Stimulated activated naive CD8-positive, alpha-beta T cell treated with anti-CD3 and anti-CD28 coated beads, Interleukin-15, Interleukin-2, amounts not matched to agents 100 ng/mL and 50 ng/mL, for 24 hours (primary cell): ENCODE data around the gene P2RY6.

Experiments used
- H3K27ac Mint-ChIP-seq: one replicate; pipeline ENCODE4 v1.8.0; 2021; ENCODE audit warnings: mild to moderate bottlenecking, mixed read lengths
- H3K27me3 Mint-ChIP-seq: one replicate; pipeline ENCODE4 v1.8.0; 2021; ENCODE audit warnings: mixed read lengths
- H3K36me3 Mint-ChIP-seq: one replicate; pipeline ENCODE4 v1.8.0; 2021; ENCODE audit warnings: low read depth, mixed read lengths
- H3K4me1 Mint-ChIP-seq: one replicate; pipeline ENCODE4 v1.8.0; 2021; ENCODE audit warnings: low read depth, mixed read lengths
- H3K4me3 Mint-ChIP-seq: one replicate; pipeline ENCODE4 v1.8.0; 2021; ENCODE audit warnings: mild to moderate bottlenecking, mixed read lengths
- H3K9me3 Mint-ChIP-seq: one replicate; pipeline ENCODE4 v1.8.0; 2021; ENCODE audit warnings: mixed read lengths

Gene P2RY6

GRCh38 chr11:73291196-73291595 is 19.1 kb downstream of the P2RY6 start:
- Mint-ChIP-seq H3K27ac (no peak overlapping the region), H3K4me3 (no peak overlapping the region), H3K36me3 (no peaks in the 10 kb centered on the region), H3K27me3 (peaks cover 3% of the 10 kb centered on the region), H3K4me1 (peaks cover 21% of the 10 kb centered on the region), H3K9me3 (no peaks in the 10 kb centered on the region)

- H3K9me3 Mint-ChIP-seq: no peaks in the 10 kb centered on the region
- peaks cover 3% of the 10 kb centered on the region for H3K27me3 Mint-ChIP-seq
- H3K36me3 Mint-ChIP-seq: no peaks in the 10 kb centered on the region
- H3K4me1 Mint-ChIP-seq: peaks cover 21% of the 10 kb centered on the region
- no peak overlapping the region for H3K27ac Mint-ChIP-seq
- H3K4me3 Mint-ChIP-seq: no peak overlapping the region
Measured at GRCh38 chr11:73291781-73292524, 19.8 kb downstream of the P2RY6 start.

GRCh38 chr11:73292525-73292894 is 20.4 kb downstream of the P2RY6 start:
- Mint-ChIP-seq H3K4me1 (peaks cover 21% of the 10 kb centered on the region), H3K27me3 (peaks cover 3% of the 10 kb centered on the region), H3K27ac (no peak overlapping the region), H3K4me3 (no peak overlapping the region), H3K36me3 (no peaks in the 10 kb centered on the region), H3K9me3 (no peaks in the 10 kb centered on the region)

GRCh38 chr11:73293356-73293936 is 21.3 kb downstream of the P2RY6 start:
- Mint-ChIP-seq H3K27ac (no peak overlapping the region), H3K27me3 (peaks cover 11% of the 10 kb centered on the region), H3K4me1 (peaks cover 14% of the 10 kb centered on the region), H3K4me3 (no peak overlapping the region), H3K36me3 (no peaks in the 10 kb centered on the region), H3K9me3 (no peaks in the 10 kb centered on the region)

- H3K9me3 Mint-ChIP-seq: no peaks in the 10 kb centered on the region
- peaks cover 11% of the 10 kb centered on the region for H3K27me3 Mint-ChIP-seq
- H3K4me3 Mint-ChIP-seq: no peak overlapping the region
- no peaks in the 10 kb centered on the region for H3K36me3 Mint-ChIP-seq
- H3K27ac Mint-ChIP-seq: no peak overlapping the region
- peaks cover 4% of the 10 kb centered on the region for H3K4me1 Mint-ChIP-seq
Measured at GRCh38 chr11:73294604-73295003, 22.5 kb downstream of the P2RY6 start.

GRCh38 chr11:73295241-73295995 is 23.3 kb downstream of the P2RY6 start:
- H3K4me1 Mint-ChIP-seq: peaks cover 4% of the 10 kb centered on the region
- no peak overlapping the region for H3K4me3 Mint-ChIP-seq
- H3K27ac Mint-ChIP-seq: no peak overlapping the region
- H3K27me3 Mint-ChIP-seq: peaks cover 11% of the 10 kb centered on the region
- H3K36me3 Mint-ChIP-seq: no peaks in the 10 kb centered on the region
- no peaks in the 10 kb centered on the region for H3K9me3 Mint-ChIP-seq

GRCh38 chr11:73295996-73296318 is 23.8 kb downstream of the P2RY6 start:
- no peak overlapping the region for H3K27ac Mint-ChIP-seq
- no peak overlapping the region for H3K4me3 Mint-ChIP-seq
- H3K36me3 Mint-ChIP-seq: no peaks in the 10 kb centered on the region
- peaks cover 11% of the 10 kb centered on the region for H3K27me3 Mint-ChIP-seq
- no peaks in the 10 kb centered on the region for H3K9me3 Mint-ChIP-seq
- H3K4me1 Mint-ChIP-seq: peaks cover 4% of the 10 kb centered on the region

GRCh38 chr11:73296501-73297230 is 24.5 kb downstream of the P2RY6 start:
- no peak overlapping the region for H3K27ac Mint-ChIP-seq
- peaks cover 11% of the 10 kb centered on the region for H3K27me3 Mint-ChIP-seq
- H3K9me3 Mint-ChIP-seq: no peaks in the 10 kb centered on the region
- no peak overlapping the region for H3K4me3 Mint-ChIP-seq
- no peaks in the 10 kb centered on the region for H3K36me3 Mint-ChIP-seq
- peaks cover 4% of the 10 kb centered on the region for H3K4me1 Mint-ChIP-seq

GRCh38 chr11:73297231-73297590 is 25.1 kb downstream of the P2RY6 start:
- Mint-ChIP-seq H3K4me1 (peaks cover 4% of the 10 kb centered on the region), H3K36me3 (no peaks in the 10 kb centered on the region), H3K9me3 (no peaks in the 10 kb centered on the region), H3K27me3 (peaks cover 9% of the 10 kb centered on the region), H3K27ac (no peak overlapping the region), H3K4me3 (no peak overlapping the region)

GRCh38 chr11:73297702-73298101 is 25.6 kb downstream of the P2RY6 start:
- H3K4me3 Mint-ChIP-seq: no peak overlapping the region
- H3K27me3 Mint-ChIP-seq: peaks cover 8% of the 10 kb centered on the region
- H3K27ac Mint-ChIP-seq: no peak overlapping the region
- H3K4me1 Mint-ChIP-seq: peaks cover 4% of the 10 kb centered on the region
- H3K9me3 Mint-ChIP-seq: no peaks in the 10 kb centered on the region
- no peaks in the 10 kb centered on the region for H3K36me3 Mint-ChIP-seq

- Mint-ChIP-seq H3K36me3 (no peaks in the 10 kb centered on the region), H3K27ac (no peak overlapping the region), H3K9me3 (no peaks in the 10 kb centered on the region), H3K4me1 (peaks cover 4% of the 10 kb centered on the region), H3K4me3 (no peak overlapping the region), H3K27me3 (peaks cover 11% of the 10 kb centered on the region)
Measured at GRCh38 chr11:73298233-73298632, 26.1 kb downstream of the P2RY6 start.

GRCh38 chr11:73299751-73300150 is 27.6 kb downstream of the P2RY6 start:
- no peaks in the 10 kb centered on the region for H3K36me3 Mint-ChIP-seq
- H3K27me3 Mint-ChIP-seq: peaks cover 17% of the 10 kb centered on the region

GRCh38 chr11:73306069-73306841 is 34.1 kb downstream of the P2RY6 start:
- H3K27me3 Mint-ChIP-seq: peaks cover 30% of the 10 kb centered on the region
- H3K36me3 Mint-ChIP-seq: no peaks in the 10 kb centered on the region
- no peak overlapping the region for H3K27ac Mint-ChIP-seq
- no peaks in the 10 kb centered on the region for H3K9me3 Mint-ChIP-seq
- H3K4me1 Mint-ChIP-seq: peaks cover 7% of the 10 kb centered on the region
- no peak overlapping the region for H3K4me3 Mint-ChIP-seq

More at GRCh38 chr11:73299751-73300150, 27.6 kb downstream of the P2RY6 start:
- H3K9me3 Mint-ChIP-seq: no peaks in the 10 kb centered on the region
- H3K27ac Mint-ChIP-seq: no peak overlapping the region
- H3K4me3 Mint-ChIP-seq: no peak overlapping the region
- peaks cover 4% of the 10 kb centered on the region for H3K4me1 Mint-ChIP-seq

- H3K27me3 Mint-ChIP-seq: peaks cover 30% of the 10 kb centered on the region
- H3K4me3 Mint-ChIP-seq: peak overlapping the region; percentile 85
- H3K36me3 Mint-ChIP-seq: no peaks in the 10 kb centered on the region
- peaks cover 7% of the 10 kb centered on the region for H3K4me1 Mint-ChIP-seq
- no peak overlapping the region for H3K27ac Mint-ChIP-seq
- H3K9me3 Mint-ChIP-seq: no peaks in the 10 kb centered on the region
Measured at GRCh38 chr11:73306977-73307322, 34.8 kb downstream of the P2RY6 start.
